ENCODE results near the gene SMYD4. TPM values are rescaled to one million over a fixed set of nuclear protein-coding genes. Genes with fewer than 3 reads are reported as not detected.
A peak's percentile ranks its signal among the peaks of the same experiment; 100 is the strongest.

Gene SMYD4
- total RNA-seq, 1 donor from 2014 or later, result 7.6 TPM

DNA sequence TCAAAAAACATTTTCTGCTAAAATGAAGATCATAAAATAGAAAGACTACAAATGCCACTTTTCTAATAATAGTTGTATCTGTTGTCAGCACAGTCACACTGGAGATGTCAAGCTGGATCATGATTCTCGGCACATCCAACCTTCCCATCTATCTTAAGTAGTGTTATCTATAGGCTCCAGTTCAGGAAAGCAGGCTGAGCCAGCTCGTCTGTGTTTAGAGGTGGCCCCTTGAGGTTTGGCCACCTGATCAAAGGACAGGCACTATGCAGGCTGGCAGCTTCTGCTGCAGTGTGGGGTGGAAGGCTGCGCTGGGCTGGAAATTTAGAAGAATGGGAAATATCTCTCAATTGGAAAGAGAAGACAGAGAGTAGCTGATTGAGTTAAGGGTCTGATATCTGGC lies 32.4 kb downstream of the SMYD4 start:
- intact Hi-C loops (cut with DNase I), result no loop called here

DNA sequence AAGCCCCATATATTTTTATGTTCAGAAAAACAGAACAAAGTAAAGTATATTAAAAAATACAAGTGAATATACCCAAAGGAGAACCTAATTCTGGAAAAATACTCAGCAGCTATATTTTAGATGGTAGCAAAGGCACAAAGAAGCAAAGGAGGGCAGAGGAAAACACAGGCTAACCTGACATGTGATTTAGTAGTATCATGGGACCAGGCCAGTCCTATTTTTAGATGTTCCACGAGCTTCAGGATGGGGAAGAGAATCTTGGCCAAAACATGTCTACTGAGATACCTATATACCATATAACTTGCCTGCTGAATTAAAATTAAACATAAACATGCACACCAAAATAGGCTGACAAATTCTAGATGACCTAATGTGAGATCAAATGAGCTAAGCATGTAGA lies 32.9 kb downstream of the SMYD4 start:
- TF ChIP-seq, protein P1, sequence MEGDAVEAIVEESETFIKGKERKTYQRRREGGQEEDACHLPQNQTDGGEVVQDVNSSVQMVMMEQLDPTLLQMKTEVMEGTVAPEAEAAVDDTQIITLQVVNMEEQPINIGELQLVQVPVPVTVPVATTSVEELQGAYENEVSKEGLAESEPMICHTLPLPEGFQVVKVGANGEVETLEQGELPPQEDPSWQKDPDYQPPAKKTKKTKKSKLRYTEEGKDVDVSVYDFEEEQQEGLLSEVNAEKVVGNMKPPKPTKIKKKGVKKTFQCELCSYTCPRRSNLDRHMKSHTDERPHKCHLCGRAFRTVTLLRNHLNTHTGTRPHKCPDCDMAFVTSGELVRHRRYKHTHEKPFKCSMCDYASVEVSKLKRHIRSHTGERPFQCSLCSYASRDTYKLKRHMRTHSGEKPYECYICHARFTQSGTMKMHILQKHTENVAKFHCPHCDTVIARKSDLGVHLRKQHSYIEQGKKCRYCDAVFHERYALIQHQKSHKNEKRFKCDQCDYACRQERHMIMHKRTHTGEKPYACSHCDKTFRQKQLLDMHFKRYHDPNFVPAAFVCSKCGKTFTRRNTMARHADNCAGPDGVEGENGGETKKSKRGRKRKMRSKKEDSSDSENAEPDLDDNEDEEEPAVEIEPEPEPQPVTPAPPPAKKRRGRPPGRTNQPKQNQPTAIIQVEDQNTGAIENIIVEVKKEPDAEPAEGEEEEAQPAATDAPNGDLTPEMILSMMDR (IDR thresholded peaks at IDR 0.05), result no peak
- no peak overlapping the region for H3K4me3 ChIP-seq
- no peaks in the 10 kb centered on the region for H3K27me3 ChIP-seq
- H3K36me3 ChIP-seq, result peaks cover 7 to 15% of the 10 kb centered on the region in 2 donors
- H3K9me3 ChIP-seq, result no peaks in the 10 kb centered on the region
- intact Hi-C loops (cut with DNase I), result no loop called here
- DNase-seq (ENCODE audit: low spot score in 2 of 2), result peak in 1 of 2 donors; percentile 57
- H3K4me1 ChIP-seq, result no peaks in the 10 kb centered on the region
- peak overlapping the region; percentile 55 to 72 for H3K27ac ChIP-seq

More for the DNA sequence above, 32.4 kb downstream of the SMYD4 start:
- Histone ChIP-seq H3K36me3 (peaks cover 7 to 19% of the 10 kb centered on the region in 2 donors), H3K4me1 (no peaks in the 10 kb centered on the region), H3K9me3 (no peaks in the 10 kb centered on the region), H3K27ac (peak overlapping the region; percentile 13 to 72), H3K4me3 (no peak overlapping the region), H3K27me3 (no peaks in the 10 kb centered on the region)
- no peak for DNase-seq (ENCODE audit: low spot score in 2 of 2)
- TF ChIP-seq, protein P1 (IDR thresholded peaks at IDR 0.05), result no peak

DNA sequence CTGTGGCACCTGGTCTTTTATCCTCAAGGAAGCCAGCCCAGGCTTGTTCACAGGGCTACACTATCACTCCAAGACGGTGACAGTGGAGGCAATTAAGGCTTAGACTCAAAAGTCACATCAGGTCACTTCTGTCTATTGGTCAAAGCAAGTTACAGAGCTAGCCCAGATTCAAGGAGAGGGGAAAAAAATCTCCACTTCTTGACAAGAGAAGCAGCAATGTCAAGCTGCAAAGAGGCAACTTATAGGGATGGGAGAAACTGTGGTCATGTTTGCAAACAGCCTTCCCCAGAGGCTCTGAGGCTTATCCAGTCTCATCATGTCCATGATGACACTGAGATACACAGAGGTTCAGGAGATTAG lies 36.3 kb downstream of the SMYD4 start:
- Histone ChIP-seq H3K27ac (no peak overlapping the region), H3K4me1 (no peaks in the 10 kb centered on the region), H3K36me3 (no peaks in the 10 kb centered on the region), H3K4me3 (no peak overlapping the region), H3K9me3 (no peaks in the 10 kb centered on the region), H3K27me3 (no peaks in the 10 kb centered on the region)
- intact Hi-C loops (cut with DNase I), result no loop called here
- TF ChIP-seq, protein P1 (IDR thresholded peaks at IDR 0.05), result no peak
- no peak for DNase-seq (ENCODE audit: low spot score in 2 of 2)

DNA sequence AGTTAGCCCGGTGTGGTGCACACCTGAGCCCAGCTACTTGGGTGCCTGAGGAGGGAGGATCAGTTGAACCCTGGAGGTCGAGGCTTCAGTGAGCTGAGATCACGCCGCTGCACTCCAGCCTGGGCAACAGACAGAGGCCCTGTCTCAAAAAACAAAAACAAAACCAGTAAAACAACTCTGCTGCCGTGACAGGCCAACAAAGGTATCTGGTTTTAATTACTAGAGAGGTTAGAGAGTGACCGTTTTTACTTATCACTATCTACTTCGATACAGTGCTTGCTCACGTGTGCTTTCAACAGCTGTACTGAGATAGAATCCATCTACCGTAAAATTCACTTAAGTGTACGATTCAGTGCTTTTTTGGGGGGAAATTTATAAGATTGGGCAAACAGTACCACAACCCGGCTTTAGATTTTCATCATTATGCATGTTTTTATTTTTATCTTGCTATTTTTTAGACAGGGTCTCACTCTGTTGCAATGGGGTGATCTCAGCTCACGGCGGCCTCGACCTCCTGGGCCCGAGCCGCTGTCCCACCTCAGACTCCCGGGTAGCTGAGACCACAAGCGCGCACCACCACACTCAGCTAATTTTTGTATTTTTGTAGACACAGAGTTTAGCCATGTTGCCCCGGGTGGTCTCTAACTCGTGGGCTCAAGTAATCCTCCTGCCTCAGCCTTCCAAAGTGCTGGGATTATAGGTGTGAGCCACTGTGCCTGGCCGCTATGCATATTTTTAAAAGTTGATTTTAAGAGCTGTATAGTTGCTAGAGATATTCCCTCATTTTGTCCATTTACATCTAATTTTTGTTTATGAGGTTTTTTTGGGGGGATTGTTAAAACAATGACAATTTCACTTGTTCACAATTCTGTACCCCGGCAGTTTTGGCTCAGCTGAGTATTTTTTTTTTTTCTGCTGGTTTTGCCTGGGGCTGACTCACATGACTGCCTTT lies 36.9 kb downstream of the SMYD4 start:
- DNase-seq (ENCODE audit: low spot score in 2 of 2), result no peak
- no peak overlapping the region for H3K27ac ChIP-seq
- H3K4me3 ChIP-seq, result no peak overlapping the region
- H3K27me3 ChIP-seq, result no peaks in the 10 kb centered on the region
- H3K9me3 ChIP-seq, result no peaks in the 10 kb centered on the region
- TF ChIP-seq, protein P1 (IDR thresholded peaks at IDR 0.05), result no peak
- no peaks in the 10 kb centered on the region for H3K36me3 ChIP-seq
- H3K4me1 ChIP-seq, result peaks cover 0 to 3% of the 10 kb centered on the region in 2 donors
- intact Hi-C loops (cut with DNase I), result no loop called here

DNA sequence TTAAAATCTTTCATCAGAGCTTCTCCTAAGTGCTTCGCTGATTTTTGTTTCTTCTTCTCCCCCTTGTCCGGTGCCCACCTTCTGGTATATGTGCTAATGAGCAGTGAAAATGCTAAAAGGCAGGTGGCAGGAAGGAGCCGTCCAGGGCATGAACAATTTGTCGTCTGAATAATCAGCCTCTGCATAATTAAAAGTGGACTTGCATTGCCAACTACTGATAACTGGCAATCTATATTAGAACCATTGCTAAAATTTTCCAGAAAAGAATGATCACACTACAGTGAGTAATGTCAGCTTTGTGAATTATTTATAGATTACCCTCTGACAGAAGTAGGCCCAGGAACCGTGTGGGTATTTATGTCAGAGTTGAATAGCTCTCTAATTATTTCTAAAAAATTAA lies 39.8 kb downstream of the SMYD4 start:
- TF ChIP-seq, protein P1 (IDR thresholded peaks at IDR 0.05), result no peak
- H3K27ac ChIP-seq, result peak overlapping the region in 1 of 2 donors; percentile 26
- H3K27me3 ChIP-seq, result no peaks in the 10 kb centered on the region
- no peak overlapping the region for H3K4me3 ChIP-seq
- intact Hi-C loops (cut with DNase I), result loop anchor here (10.0 kb wide), 1 partner anchor 215 kb away; no protein-coding TSS in a partner anchor
- peaks cover 4 to 19% of the 10 kb centered on the region in 2 donors for H3K4me1 ChIP-seq
- H3K9me3 ChIP-seq, result no peaks in the 10 kb centered on the region
- DNase-seq (ENCODE audit: low spot score in 2 of 2), result no peak
- H3K36me3 ChIP-seq, result no peaks in the 10 kb centered on the region

Measured in ascending aorta (tissue), 2 donors.